WERI-Rb-1 (cell line): Measurements from ENCODE around the gene KBTBD6.

ENCODE experiments used
- DNase-seq: peaks from one replicate; pipeline ENCODE4 v3.0.0-alpha.2; 2020
- H3K27ac ChIP-seq: fragments of 250-450 bp; sonication (Bioruptor Pico); 2 replicates; pipeline ENCODE4 v1.5.1; 2020; ENCODE audit warnings: mild to moderate bottlenecking, moderate library complexity
- H3K27me3 ChIP-seq: fragments of 250-450 bp; sonication (Bioruptor Pico); 2 replicates; pipeline ENCODE4 v1.5.1; 2021; ENCODE audit warnings: mild to moderate bottlenecking, low read depth, moderate library complexity; ENCODE audit not compliant: insufficient read depth, severe bottlenecking
- H3K36me3 ChIP-seq: fragments of 250-450 bp; sonication (Bioruptor Pico); 2 replicates; pipeline ENCODE4 v1.5.1; 2020; ENCODE audit warnings: mild to moderate bottlenecking, moderate library complexity
- H3K4me3 ChIP-seq: 2 replicates; pipeline ENCODE4 v1.5.1; 2011; ENCODE audit warnings: low read depth, mild to moderate bottlenecking, control low read depth, low read length
- H3K9me3 ChIP-seq: fragments of 250-450 bp; sonication (Bioruptor Pico); 2 replicates; pipeline ENCODE4 v1.5.1; 2021; ENCODE audit warnings: mild to moderate bottlenecking, moderate library complexity; ENCODE audit not compliant: severe bottlenecking
- TF ChIP-seq, protein P1 (sequence below): IDR thresholded peaks from 2 replicates; pipeline ENCODE4 v1.5.1; 2011; ENCODE audit warnings: low read depth, mild to moderate bottlenecking, control low read depth, inconsistent platforms, low read length

Gene KBTBD6

DNA sequence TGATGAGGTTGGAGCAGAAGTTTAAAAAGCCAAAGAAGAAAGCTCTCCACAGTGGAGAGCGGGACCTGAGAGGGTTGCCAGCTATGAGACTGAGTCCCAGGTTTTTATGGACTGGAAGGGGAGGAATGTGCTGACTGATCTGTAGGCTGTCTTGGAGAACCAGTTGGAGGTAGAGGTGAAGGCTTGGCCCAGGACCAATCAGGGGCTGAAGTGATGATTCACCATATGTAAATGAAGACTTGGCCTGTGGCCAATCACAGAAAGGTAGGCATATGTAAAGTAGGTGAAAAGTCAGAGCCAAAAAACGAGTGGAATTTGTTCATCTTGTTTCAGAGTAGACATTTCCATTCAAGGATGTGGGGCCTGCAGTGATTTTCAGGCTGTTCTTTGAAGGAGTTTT is 17.5 kb upstream of the KBTBD6 start:
- Histone ChIP-seq H3K9me3 (no peaks in the 10 kb centered on the region), H3K36me3 (no peaks in the 10 kb centered on the region), H3K27ac (no peak overlapping the region), H3K27me3 (no peaks in the 10 kb centered on the region), H3K4me3 (no peak overlapping the region)
- no peak for DNase-seq
- TF ChIP-seq, protein P1, sequence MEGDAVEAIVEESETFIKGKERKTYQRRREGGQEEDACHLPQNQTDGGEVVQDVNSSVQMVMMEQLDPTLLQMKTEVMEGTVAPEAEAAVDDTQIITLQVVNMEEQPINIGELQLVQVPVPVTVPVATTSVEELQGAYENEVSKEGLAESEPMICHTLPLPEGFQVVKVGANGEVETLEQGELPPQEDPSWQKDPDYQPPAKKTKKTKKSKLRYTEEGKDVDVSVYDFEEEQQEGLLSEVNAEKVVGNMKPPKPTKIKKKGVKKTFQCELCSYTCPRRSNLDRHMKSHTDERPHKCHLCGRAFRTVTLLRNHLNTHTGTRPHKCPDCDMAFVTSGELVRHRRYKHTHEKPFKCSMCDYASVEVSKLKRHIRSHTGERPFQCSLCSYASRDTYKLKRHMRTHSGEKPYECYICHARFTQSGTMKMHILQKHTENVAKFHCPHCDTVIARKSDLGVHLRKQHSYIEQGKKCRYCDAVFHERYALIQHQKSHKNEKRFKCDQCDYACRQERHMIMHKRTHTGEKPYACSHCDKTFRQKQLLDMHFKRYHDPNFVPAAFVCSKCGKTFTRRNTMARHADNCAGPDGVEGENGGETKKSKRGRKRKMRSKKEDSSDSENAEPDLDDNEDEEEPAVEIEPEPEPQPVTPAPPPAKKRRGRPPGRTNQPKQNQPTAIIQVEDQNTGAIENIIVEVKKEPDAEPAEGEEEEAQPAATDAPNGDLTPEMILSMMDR, result no peak

DNA sequence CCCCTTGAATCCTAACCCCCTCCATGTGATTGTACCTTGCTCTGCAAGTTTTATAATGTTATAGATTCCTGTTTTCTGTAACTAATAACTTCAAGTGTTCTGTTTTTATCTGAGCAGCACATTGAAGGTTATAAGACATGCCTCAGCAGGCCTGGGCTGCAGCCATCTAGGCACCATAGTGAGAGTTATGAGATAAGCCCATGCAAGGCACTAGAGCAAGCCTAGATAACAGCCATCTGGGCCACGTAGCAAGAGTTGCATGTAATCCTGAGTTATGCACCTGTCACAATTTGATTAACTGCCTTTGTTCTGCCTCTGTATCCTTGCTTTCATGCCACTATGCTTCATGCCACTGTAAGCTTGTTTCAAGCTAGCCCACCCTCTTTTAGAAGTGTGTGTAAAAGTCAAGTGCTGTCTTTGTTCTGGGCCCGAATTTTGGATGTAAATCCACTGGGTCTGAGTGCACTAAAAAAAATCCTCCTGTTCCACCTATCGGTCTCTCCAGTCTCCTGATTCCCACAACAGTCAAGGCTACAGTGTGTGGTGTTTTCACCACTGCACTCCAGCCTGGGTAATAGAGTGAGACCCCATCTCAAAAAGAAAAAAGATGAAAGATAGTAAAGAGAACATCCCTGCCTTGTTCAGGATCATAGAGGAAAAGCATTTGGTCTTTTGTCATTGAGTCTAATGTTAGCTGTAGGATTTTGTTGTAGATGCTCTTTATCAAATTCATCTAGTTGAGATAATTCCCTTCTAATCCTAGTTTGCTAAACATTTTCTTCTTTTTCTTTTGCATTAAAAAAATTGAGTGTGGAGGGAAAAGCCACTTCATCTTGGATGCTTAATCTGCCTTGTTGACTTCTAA is 16.0 kb upstream of the KBTBD6 start:
- H3K27ac ChIP-seq, result no peak overlapping the region
- no peak for DNase-seq
- no peaks in the 10 kb centered on the region for H3K27me3 ChIP-seq
- TF ChIP-seq, protein P1, result no peak
- no peak overlapping the region for H3K4me3 ChIP-seq
- no peaks in the 10 kb centered on the region for H3K9me3 ChIP-seq
- H3K36me3 ChIP-seq, result no peaks in the 10 kb centered on the region

DNA sequence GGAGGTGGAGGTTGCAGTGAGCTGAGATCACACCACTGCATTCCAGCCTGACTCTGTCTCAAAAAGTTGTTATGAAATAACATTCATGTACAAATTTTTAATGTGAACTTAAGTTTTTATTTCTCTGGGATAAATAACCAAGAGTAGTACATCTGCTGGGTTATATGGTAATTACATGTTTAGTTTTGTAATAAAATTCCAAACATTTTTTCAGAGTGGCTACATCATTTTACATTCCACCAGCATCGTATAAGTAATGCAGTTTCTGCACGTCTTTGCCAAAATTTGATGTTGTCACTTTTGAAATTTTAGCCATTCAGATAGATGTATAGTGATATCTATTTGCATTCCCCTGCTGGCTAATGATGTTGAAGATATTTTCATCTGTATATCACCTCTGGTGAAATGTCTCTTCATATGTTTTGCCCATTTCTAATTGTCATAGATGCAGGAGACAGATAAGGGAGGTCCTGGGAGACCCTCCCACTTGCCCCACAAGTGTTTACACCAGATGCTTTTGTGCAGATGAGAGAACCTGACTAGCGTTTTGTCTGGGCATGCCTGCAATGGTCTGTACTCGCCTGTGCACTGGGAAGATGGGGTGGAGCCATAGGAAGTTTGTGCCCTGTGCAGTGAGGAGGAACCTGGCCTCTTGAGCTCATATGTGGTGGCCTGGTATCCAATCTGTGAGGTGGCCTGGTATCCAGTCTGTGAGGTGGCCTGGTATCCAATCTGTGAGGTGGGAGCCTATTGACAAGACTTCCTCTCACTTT is 12.7 kb upstream of the KBTBD6 start:
- TF ChIP-seq, protein P1, result no peak
- H3K27me3 ChIP-seq, result no peaks in the 10 kb centered on the region
- no peak overlapping the region for H3K4me3 ChIP-seq
- no peak for DNase-seq
- no peaks in the 10 kb centered on the region for H3K36me3 ChIP-seq
- no peak overlapping the region for H3K27ac ChIP-seq
- H3K9me3 ChIP-seq, result no peaks in the 10 kb centered on the region

DNA sequence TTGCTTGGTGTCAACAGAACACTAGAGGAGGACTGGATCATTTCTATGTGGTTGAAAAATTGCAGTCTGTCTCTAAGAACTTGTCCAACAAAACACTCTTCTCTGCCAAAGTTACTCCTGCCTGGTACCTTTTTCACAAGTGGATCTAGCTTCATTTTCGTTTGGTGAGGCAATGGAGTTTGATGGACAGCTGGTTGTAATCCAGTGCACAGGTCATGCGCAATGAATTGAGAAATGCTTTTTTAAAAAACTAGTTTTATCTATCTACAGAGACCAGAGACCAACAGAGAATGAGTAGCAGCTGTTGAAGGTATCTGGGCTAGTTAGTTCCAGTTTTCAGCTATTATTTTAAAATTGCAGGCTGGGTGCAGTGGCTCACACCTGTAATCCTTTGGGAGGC is 12.0 kb upstream of the KBTBD6 start:
- H3K27me3 ChIP-seq, result no peaks in the 10 kb centered on the region
- no peak for DNase-seq
- no peak overlapping the region for H3K27ac ChIP-seq
- no peaks in the 10 kb centered on the region for H3K36me3 ChIP-seq
- H3K9me3 ChIP-seq, result no peaks in the 10 kb centered on the region
- H3K4me3 ChIP-seq, result no peak overlapping the region
- TF ChIP-seq, protein P1, result no peak

DNA sequence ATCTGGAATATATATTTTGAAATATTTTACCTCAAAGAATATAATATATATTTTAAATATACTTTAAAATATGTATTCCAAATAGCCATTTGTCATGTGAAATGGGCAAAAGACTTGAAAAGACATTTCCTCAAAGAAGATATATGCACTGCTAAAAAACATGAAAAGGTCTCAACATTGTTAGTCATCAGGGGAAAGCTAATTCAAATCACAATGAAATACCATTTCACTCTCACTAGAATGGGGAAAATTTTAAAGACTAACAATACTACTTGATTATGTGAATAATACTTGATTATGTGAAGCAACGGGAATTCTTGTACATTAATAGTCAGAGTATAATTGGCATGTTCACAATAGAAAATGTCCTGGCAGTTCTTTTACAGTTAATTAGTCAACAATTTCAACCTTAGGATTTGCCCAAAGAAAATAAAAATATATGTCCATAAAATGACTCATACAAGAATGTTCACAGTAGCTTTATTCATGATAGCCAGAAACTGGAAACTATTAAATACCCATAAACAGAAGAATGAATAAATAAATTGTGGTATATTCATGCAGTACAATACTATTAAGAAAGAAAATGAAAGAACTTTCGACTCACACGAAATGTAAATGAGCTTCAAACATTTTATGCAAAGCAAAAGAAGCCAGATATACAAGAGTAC is 6.8 kb upstream of the KBTBD6 start:
- Histone ChIP-seq H3K27ac (no peak overlapping the region), H3K36me3 (no peaks in the 10 kb centered on the region), H3K27me3 (no peaks in the 10 kb centered on the region), H3K4me3 (no peak overlapping the region), H3K9me3 (no peaks in the 10 kb centered on the region)
- TF ChIP-seq, protein P1, result no peak
- DNase-seq, result no peak
